Forelimb muscle (tissue), 1 donor: Measurements from ENCODE around the gene CIZ1. TPM values are rescaled to one million over a fixed set of nuclear protein-coding genes. Genes with fewer than 3 reads are reported as not detected.

Experiments used
- DNase-seq: peaks from one replicate; pipeline ENCODE4 v3.0.0-alpha.2; 2013; ENCODE audit warnings: low read depth
- polyA plus RNA-seq: library from polyadenylated mRNA; unstranded; fragments of 120-200 nt; gene quantifications from one replicate; pipeline ENCODE4 v1.2.1, GENCODE V29; 2013; ENCODE audit not compliant: insufficient read length

Gene CIZ1
- polyA plus RNA-seq, 1 donor = 101 TPM

DNA sequence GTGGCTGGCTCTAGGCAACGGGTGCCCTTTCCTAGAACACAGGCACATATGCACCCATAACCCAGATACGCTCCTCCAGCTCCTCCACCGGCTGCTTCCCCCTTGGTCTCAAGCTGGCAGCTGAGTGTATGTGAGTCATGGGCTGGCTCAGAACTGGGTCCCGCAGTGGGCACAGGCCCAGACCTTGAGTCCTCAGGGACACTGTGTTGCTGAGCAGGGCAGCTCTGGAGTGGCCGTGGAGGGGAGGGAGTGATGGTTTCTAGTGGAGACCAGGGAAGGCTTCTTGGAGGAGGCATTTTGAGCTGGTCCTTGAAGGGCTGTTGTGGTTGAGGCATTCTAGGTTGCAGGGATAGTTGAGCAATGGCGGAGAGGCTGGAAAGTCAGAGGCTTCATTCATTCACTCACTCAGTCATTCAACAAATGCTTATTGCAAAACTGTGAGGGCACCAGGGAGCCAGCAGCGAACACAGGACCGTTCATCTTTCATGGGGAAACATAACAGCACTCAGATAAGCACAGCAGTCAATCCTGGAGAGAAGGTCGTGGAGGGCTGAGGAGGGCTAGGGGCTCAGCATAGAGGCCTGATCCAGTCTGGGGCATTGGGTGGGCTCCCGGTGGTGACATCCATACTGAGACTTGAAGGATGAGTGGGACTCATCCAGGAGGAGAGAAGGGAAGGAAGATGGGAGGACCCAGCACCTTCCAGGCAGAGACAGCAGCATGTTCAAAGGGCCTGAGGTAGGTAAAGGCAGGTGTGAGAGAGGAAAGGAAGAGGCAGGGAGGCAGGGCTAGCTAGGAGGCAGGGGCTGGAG, 29.0 kb downstream of the CIZ1 start:
- DNase-seq = no peak

GRCh38 chr9:128161215-128161902, 30.0 kb downstream of the CIZ1 start:
- DNase-seq = no peak

DNA sequence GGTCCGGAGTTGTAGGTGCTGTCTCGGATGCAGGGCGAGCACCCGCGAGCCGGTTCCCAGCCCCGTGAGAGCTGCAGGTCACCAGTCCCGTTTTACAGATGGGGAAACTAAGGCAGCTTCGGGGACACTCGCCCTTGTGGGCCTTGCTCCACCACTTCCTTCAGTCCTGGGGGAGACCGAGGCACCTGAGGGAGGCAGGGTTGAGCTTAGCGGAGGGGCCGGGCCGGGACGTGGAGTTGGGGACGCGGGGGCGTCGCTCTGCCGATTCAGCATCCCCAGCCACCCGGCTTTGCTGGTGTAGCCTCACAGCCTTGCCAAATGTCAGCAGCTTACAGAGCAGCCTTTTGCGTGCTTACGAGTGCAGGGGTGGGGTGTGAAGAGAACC, 30.8 kb downstream of the CIZ1 start:
- DNase-seq = no peak

DNA sequence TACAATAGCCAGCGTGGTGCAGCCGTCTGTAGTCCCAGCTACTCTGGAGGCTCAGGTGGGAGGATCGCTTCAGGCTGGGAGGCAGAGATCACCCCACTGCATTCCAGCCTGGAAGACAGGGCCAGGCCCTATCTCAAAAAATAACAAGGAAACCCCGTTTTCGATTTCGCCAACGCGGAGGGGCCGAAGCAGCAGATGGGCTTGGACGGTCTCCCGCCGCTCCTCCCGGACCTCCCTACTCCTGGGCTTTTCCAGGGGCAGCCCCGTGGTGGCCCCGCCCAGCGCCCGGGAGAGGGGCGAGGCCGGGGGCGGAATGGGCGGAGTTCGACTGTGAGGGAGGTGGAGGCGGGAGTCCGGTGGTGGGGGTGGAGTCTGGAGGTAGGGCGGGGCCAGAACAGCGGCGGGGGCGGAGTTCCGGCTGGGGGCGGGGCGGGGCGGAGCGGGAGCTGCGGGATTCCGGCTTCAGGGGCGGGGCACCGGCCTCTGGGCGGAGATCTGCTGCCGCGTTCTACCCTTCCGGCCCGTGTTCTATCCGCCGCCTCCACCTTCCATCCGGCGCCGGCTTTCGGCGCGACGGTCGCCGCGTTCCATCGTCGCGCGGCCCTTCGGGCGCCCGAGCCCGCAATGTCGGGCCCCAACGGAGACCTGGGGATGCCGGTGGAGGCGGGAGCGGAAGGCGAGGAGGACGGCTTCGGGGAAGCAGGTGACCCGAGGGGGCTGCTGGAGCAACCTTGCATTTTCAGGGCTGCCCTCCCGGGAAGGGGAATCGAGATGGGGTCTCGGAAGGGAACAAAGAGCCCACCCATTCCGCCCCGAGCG, 31.4 kb downstream of the CIZ1 start, which contains the start of gene BBLN:
TSS of gene BBLN (plus strand) at position 482 of the 819 bp plus-strand sequence. CDS start at position 625, 143 bp downstream.
- DNase-seq = peak; percentile 62

DNA sequence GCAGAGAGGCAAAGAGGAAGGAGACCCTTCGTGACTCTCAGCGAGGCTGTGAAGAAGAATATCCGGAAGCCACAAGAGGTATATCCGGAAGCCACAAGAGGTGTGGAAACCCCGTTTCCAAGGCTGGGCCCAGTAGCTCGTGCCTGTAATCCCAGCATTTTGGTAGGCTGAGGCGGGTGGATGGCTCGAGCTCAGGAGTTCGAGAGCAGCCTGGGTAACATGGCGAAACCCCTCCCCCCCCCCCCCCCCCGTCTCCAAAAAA, 31.9 kb downstream of the CIZ1 start:
- no peak for DNase-seq

GRCh38 chr9:128155736-128156500, 35.5 kb downstream of the CIZ1 start:
- no peak for DNase-seq

GRCh38 chr9:128153947-128154695, 37.3 kb downstream of the CIZ1 start:
- no peak for DNase-seq

DNA sequence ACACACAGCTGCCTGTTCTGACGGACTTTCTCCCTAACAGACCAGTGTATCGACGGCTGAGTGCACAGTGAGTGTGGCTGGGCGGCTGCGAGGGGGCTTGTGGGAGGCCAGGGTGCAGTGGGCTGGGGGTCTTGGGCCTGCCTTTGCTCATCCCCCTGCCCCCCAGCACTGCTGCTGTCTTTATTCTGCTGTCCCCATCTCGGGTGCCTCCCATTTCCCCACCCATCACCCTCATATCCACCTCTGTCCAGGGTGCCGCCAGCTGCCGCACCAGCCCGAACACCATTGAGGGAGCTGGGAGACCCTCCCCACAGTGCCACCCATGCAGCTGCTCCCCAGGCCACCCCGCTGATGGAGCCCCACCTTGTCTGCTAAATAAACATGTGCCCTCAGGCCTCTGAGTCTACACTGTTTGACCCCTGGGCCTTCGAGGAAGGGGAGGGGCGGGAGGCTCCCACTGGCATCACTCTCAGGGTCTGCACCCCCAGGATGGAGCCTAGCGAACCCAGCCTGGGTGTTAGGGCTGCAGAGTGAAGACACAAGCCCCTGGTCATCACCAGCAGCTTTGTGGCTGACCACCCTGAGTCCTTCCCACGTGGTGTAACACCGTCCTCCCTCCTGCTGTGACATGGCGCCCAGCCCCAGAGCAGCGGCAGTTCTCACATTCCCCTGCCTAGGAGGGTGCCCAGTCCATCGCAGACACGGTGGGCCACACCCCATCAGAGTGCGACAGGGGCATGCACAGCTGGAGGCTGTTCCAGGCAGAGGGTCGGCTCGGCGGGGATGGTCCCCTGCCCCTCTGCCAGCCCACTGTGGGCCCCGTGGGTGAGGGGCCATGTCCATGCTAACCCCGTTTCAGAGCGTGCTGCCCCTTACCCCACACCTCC, 38.1 kb downstream of the CIZ1 start:
- DNase-seq = no peak

- DNase-seq = no peak
These were observed 39.0 kb downstream of the CIZ1 start for GRCh38 chr9:128152133-128153059.

DNA sequence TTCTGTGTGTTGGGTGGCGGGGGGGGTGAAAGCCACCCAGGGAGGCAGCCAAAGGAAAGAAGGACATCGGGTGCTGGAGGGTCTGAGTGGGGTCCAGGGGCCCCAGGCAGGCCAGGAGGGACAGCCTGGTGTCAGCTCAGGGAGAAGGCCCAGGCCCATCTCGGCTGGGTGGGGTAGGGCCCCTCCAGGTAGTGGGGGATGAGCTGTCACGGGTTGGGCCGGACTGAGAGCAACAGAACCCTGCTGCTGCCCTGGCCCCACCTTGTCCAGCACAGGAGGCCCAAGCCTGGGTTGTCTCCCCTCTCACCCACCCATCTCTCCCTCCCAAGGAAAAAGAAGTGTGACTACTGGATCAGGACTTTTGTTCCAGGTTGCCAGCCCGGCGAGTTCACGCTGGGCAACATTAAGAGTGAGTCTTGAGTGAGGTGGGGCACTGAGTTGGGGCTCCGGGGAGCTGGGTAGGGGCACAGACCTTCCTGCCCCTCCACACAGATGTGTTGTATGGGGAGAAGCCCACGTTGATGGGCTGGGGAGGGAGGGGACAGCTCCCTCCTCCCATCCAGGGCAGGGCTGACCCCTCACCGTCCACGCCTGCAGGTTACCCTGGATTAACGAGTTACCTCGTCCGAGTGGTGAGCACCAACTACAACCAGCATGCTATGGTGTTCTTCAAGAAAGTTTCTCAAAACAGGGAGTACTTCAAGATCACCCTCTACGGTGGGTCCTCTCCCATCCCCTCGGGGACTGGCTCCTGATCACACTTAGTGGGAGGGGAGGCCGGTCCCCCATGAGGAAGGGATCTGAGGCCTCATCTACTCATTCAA, 39.9 kb downstream of the CIZ1 start:
- DNase-seq = no peak

GRCh38 chr9:128150594-128151308, 40.6 kb downstream of the CIZ1 start:
- no peak for DNase-seq

DNA sequence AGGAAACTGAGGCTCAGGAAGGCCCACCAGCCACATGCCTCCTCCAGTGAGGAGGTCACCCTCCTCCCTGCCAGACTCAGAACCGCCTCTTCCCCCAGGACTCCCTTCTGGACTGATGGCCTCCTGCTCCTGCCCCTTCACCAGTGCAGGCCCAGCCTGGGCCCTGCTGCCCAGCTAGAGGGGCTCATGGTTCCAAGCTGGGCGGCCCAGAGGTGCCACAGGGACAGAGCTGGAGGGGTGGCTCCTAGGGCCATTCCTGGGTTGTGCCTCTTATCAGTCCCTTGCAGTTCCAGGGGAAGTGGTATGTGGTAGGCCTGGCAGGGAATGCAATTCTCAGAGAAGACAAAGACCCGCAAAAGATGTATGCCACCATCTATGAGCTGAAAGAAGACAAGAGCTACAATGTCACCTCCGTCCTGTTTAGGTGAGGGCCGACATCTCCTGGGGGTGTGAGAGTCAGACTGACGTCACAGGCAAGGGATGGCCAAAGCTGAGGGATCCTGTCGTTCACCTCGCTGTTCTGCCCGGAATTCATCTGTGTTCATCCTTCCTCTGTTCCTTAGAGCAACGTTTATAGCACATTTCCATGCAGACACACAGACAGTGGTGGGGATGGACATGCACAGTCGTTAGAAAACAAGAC, 41.3 kb downstream of the CIZ1 start:
- DNase-seq = no peak

DNA sequence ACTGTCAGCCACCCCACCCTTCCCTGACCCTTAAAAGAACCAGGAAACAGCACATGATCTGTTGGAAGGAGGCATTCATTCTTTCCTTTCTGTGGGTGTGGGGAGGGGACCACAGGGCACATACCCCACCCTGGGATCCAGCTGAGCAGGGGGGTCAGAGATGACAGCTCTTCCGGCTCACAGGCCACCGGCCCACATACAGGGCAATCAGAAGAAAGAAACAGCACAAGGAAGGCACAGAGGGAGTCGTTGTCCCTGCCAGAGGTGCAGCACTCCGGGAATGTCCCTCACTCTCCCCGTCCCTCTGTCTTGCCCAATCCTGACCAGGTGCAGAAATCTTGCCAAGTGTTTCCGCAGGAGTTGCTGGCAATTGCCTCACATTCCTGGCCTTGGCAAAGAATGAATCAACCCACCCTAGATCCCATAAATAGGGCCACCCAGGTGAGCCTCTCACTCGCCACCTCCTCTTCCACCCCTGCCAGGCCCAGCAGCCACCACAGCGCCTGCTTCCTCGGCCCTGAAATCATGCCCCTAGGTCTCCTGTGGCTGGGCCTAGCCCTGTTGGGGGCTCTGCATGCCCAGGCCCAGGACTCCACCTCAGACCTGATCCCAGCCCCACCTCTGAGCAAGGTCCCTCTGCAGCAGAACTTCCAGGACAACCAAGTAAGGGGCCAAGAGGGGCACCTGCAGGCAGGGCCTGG, 42.2 kb downstream of the CIZ1 start, which contains the start of gene LCN2:
TSS of gene LCN2 (plus strand) at position 453 of the 701 bp plus-strand sequence. CDS start at position 526, 73 bp downstream.
- DNase-seq = no peak

- no peak for DNase-seq
These were observed 42.8 kb downstream of the CIZ1 start for GRCh38 chr9:128148509-128149000.

DNA sequence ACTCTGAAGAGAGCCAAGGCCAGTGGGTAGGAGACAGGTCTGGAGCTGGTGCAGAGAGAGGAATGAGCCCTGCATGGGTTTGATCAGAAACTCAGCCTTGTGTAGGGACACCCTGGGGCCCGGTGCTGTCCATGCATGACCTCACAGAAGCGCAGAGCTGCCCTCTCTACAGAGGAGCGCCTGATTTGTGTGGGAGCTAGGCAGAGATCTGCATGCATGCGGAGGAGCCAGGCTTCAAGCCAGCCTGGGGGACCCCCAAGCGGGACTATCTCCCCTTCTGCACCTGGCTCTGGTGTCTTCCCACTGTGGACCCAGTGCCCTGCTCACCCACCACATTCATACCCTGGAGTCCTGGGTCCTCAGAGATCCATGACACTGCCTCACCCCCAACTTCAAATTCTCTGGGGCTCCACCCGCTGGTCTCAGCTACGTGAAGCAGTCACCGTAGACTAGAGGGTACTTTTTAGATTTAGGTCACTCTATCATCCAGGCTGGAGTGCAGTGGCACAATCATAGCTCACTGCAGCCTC, 44.7 kb downstream of the CIZ1 start:
- DNase-seq = no peak

DNA sequence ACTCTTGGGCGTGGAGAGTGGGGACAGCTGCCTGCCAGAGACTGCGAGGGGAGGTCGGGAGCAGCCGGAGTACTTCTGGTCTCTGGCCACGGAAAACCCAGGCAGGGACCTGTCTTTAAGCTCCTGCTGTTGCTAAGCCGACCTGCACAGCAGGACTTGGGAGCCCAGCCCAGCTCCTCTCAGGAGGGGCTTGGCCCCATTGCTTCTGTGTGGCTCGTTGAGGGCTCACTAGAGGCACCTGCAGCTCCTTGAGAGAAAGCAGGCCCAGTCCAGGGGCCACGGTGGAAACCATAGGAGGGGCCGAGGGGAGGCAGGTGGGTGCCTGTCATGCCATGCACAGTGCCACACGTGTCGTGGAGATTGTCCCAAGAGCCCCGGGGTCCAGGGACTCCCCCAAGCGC, 45.4 kb downstream of the CIZ1 start:
- DNase-seq = no peak
